ENCODE data around the gene BICRA. TPM values are rescaled to one million over a fixed set of nuclear protein-coding genes. Genes with fewer than 3 reads are reported as not detected.
"Not testable (repeated sequence)": the region's sequence is repeated elsewhere in the genome, so short reads cannot be mapped to it uniquely, and the experiment has no call there.

BICRA gene
- total RNA-seq, 3 donors from 2014 or later: 11.8 to 16.3 (median 11.9) TPM

DNA sequence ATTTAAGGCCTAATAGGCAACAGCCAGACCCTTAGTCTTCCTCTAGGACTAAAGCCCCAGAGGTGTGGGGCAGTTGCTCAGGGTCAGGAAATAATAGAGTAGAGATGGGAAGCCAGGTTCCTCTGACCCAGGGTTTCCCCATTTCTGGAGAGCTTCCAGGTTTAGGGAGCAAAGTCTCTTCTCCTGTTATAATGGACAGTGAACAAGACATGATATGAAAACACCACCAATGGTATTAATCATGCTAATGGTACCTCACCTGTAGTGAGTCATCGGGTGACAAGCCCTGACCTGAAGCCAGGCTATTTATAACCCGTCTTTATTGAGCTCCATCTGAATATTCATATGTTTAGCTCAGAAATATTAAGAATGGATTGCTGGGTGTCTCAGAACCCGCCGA, 24.6 kb downstream of the BICRA start:
- Mint-ChIP-seq H3K4me1 (ENCODE audit: low read depth) (peaks cover 18% of the 10 kb centered on the region), H3K27me3 (ENCODE audit: low read depth) (no peaks in the 10 kb centered on the region), H3K36me3 (ENCODE audit: insufficient read depth) (peaks cover 14% of the 10 kb centered on the region), H3K4me3 (no peak overlapping the region), H3K9me3 (no peaks in the 10 kb centered on the region)
- DNase-seq (no peak), ATAC-seq (no peak)

DNA sequence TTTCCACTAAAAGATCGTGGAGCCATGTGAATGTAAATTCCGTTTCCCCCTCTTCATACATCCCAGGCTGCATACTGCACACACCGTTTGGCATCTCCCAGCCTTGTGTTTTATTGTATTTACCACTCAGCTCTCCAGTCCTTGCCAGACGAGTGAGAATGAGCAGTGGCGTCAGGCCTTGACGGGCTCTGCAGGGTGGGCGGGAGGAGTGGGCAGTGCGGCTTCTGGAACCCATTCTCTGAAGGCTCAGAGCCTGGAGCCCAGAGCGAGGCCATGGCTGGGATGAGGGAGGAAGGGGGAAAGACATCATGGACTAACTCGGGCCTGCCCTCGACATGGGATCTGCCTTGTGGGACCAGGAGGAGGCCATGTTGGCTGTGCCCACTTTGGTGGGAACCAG, 25.1 kb downstream of the BICRA start:
- no peak for DNase-seq
- peaks cover 14% of the 10 kb centered on the region for H3K36me3 Mint-ChIP-seq (ENCODE audit: insufficient read depth)
- ATAC-seq: no peak
- no peak overlapping the region for H3K4me3 Mint-ChIP-seq
- H3K9me3 Mint-ChIP-seq: no peaks in the 10 kb centered on the region
- no peaks in the 10 kb centered on the region for H3K27me3 Mint-ChIP-seq (ENCODE audit: low read depth)
- H3K4me1 Mint-ChIP-seq (ENCODE audit: low read depth): peaks cover 17% of the 10 kb centered on the region

DNA sequence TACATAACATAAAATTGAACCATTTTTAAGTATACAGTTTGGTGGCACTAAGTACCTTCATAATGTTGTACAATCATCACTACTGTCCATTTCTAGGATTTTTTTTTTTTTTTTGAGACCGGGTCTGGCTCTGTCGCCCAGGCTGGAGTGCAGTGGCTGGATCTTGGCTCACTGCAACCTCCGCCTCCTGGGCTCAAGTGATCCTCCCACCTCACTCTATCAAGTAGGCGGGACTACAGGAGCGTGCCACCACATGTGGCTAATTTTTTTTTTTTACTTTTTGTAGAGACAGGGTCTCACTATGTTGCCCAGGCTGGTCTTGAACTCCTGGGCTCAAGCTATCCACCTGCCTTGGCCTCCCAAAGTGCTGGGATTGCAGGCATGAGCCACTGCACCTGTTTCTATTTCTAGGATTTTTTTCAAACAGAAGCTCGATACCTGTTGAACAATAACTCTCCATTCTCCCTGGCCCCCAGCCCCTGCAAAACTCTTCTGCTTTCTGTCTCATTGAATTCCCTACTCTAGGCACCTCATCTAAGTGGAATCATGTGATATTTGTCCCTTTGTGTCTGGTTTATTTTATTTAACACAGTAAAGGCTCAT, 26.3 kb downstream of the BICRA start:
- not testable (repeated sequence) for H3K9me3 Mint-ChIP-seq; H3K4me3 Mint-ChIP-seq; H3K27me3 Mint-ChIP-seq (ENCODE audit: low read depth); DNase-seq; ATAC-seq; H3K36me3 Mint-ChIP-seq (ENCODE audit: insufficient read depth)
- peaks cover 20% of the 10 kb centered on the region for H3K4me1 Mint-ChIP-seq (ENCODE audit: low read depth)

DNA sequence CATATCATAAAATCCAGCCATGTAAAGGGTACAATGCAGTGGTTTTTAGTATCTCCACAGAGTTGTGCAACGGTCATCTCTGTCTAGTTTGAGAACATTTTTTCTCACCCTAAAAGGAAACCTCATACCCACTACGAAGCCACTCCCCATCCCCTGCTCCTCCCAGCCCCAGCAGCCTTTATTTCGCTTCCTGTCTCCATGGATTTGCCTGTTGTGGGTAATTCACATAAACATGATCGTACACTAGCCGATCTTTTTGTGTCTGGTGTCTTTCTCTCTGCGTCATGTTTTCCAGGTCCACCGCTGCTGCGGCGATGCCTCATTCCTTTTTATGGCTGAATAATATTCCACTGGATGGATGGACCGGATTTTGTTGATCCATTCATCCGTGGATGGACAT, 28.6 kb downstream of the BICRA start:
- no peaks in the 10 kb centered on the region for H3K27me3 Mint-ChIP-seq (ENCODE audit: low read depth)
- peaks cover 19% of the 10 kb centered on the region for H3K4me1 Mint-ChIP-seq (ENCODE audit: low read depth)
- H3K36me3 Mint-ChIP-seq (ENCODE audit: insufficient read depth): peaks cover 6% of the 10 kb centered on the region
- no peaks in the 10 kb centered on the region for H3K9me3 Mint-ChIP-seq
- no peak for DNase-seq
- ATAC-seq: no peak
- no peak overlapping the region for H3K4me3 Mint-ChIP-seq

DNA sequence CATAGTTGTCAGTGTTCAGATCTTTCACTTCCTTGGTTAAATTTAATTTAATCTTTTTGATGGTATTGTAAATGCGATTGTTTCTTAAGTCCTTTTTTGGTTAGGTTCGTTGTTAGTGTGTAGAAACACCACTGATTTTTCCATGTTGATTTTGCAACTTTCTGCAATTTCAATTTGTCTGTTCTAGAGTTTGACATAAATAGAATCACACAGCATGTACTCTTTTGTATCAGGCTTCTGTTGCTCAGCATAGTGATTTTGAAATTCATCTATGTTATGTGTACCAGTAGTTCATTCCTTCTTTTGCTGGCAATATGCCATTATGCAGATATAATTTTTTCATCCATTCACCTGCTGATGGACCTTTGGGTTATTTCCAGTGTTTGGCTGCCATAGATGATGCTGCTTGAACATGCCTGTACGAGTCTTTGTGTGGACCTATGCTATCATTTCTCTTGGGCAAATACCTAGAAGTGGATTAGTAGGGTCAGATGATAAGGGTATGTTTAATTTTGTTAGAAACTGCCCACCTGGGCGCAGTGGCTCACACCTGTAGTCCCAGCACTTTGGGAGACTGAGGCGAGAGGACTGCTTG, 33.1 kb downstream of the BICRA start:
- DNase-seq: no peak
- H3K4me3 Mint-ChIP-seq: no peak overlapping the region
- ATAC-seq: no peak
- no peaks in the 10 kb centered on the region for H3K27me3 Mint-ChIP-seq (ENCODE audit: low read depth)
- no peaks in the 10 kb centered on the region for H3K9me3 Mint-ChIP-seq
- H3K4me1 Mint-ChIP-seq (ENCODE audit: low read depth): peaks cover 13% of the 10 kb centered on the region
- H3K36me3 Mint-ChIP-seq (ENCODE audit: insufficient read depth): peaks cover 15% of the 10 kb centered on the region

DNA sequence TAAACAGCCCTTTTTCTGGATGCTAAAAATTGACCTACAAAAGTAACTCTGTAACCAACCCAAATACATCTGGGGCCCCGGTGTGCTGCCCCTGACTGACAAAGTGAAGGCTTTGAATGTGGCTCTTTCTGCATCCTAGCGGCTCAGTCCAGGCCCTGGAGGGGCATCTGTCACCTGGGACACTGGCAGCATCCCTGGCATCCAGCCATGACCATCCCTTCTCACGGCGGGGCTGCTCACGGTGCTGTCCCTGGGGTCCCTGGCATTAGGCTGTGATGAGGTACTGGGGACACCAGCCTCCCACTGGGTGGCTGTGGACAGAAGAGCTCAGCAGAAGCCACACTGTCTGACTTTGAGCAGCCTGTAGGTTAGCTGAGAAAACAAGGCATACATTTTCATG, 34.3 kb downstream of the BICRA start:
- Mint-ChIP-seq H3K9me3 (no peaks in the 10 kb centered on the region), H3K4me1 (ENCODE audit: low read depth) (peaks cover 20% of the 10 kb centered on the region), H3K4me3 (no peak overlapping the region), H3K36me3 (ENCODE audit: insufficient read depth) (peaks cover 17% of the 10 kb centered on the region), H3K27me3 (ENCODE audit: low read depth) (no peaks in the 10 kb centered on the region)
- no peak for ATAC-seq
- no peak for DNase-seq

DNA sequence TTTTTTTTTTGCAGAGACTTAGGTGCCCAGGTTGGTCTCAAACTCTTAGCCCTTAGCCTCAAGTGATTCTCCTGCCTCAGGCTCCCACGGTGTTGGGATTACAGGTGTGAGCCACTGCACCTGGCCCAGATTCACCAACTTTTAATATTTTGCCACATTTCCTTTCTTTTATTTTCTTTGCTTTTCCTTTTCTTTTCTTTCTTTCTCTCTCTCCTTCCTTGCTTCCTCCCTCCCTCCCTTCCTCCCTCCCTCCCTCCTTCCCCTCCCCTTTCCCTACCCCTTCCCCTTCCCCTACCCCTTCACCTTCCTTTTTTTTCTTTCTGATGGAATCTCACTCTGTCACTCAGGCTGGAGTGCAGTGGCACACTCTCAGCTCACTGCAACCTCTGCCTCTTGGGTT, 35.3 kb downstream of the BICRA start:
- Mint-ChIP-seq H3K27me3 (ENCODE audit: low read depth) (no peaks in the 10 kb centered on the region), H3K4me1 (ENCODE audit: low read depth) (peaks cover 22% of the 10 kb centered on the region), H3K4me3 (no peak overlapping the region), H3K9me3 (no peaks in the 10 kb centered on the region), H3K36me3 (ENCODE audit: insufficient read depth) (peaks cover 18% of the 10 kb centered on the region)
- ATAC-seq: no peak
- no peak for DNase-seq

DNA sequence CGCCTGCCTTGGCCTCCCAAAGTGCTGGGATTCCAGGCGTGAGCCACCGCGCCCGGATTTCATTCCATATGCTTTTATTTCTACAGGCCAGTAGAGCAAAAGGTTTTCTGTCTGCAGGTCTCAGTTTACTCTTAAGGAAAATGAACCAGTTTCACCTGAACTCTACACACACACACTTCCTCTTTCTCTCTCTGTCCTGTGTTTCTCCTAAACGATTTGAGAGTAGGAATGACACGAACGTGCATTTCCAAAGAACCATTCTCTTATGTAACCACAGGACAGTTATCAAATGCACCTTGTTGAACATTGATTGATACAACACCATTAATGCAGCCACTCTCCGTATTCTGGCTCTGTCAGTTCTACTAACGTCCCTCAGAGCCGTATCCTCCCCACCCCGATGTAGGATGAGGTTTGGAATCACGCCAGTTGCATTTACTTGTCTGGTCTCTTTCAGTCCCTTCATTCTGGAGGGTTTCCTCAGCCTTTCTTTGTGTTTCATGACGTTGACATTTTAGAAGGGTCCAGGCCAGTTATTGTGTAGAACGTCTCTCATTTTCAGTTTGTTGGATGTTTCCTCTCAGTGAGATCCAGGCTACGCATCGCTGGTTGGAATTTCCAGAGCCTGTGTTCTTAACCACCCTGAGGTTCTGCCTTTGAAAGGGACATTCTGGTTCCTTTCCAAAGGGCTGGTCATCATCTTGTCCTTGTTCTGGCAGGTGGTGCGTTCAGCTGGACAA, 36.0 kb downstream of the BICRA start:
- no peak overlapping the region for H3K4me3 Mint-ChIP-seq
- DNase-seq (no peak), ATAC-seq (no peak)
- no peaks in the 10 kb centered on the region for H3K27me3 Mint-ChIP-seq (ENCODE audit: low read depth)
- no peaks in the 10 kb centered on the region for H3K9me3 Mint-ChIP-seq
- H3K4me1 Mint-ChIP-seq (ENCODE audit: low read depth): peaks cover 25% of the 10 kb centered on the region
- H3K36me3 Mint-ChIP-seq (ENCODE audit: insufficient read depth): peaks cover 22% of the 10 kb centered on the region

DNA sequence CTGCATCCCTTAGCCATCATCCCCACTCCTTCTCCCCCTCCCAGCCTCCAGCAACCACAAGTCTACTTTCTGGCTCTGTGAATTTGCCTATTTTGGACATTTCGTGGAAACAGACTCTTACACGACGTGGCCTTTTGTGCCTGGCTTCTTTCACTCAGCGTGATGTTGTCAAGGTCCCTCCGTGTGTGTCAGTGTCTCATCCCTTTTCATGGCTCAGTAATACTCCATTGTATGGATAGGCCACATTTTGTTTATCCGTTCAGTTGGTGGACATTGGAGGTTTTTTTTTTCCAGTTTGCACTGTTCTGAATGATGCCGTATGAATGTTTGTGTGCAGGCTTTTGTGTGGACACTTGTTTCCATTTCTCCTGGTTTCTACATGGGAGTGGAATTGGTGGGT, 38.0 kb downstream of the BICRA start:
- H3K4me1 Mint-ChIP-seq (ENCODE audit: low read depth): peaks cover 26% of the 10 kb centered on the region
- H3K9me3 Mint-ChIP-seq: no peaks in the 10 kb centered on the region
- ATAC-seq (no peak), DNase-seq (no peak)
- H3K4me3 Mint-ChIP-seq: no peak overlapping the region
- no peaks in the 10 kb centered on the region for H3K27me3 Mint-ChIP-seq (ENCODE audit: low read depth)
- H3K36me3 Mint-ChIP-seq (ENCODE audit: insufficient read depth): peaks cover 29% of the 10 kb centered on the region

DNA sequence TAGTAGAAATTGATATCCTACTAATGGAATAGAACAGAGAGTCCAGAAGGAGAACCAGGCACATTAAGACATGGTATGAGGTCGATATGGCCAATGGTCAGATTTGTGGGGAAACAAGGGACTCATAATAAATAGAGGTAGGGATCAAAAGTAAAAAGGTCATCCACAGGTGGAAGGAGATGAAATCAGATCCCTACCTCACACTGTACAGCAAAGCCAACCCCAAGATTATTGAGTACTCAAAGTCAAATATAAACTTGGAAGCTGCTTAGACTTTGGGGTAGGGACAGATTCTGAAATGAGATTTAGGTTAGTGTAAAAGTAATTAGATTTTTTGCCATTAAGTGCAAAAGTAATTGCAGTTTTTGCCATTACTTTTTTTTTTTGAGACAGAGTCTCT, 40.7 kb downstream of the BICRA start:
- no peaks in the 10 kb centered on the region for H3K9me3 Mint-ChIP-seq
- DNase-seq (no peak), ATAC-seq (no peak)
- no peaks in the 10 kb centered on the region for H3K27me3 Mint-ChIP-seq (ENCODE audit: low read depth)
- H3K4me1 Mint-ChIP-seq (ENCODE audit: low read depth): peaks cover 24% of the 10 kb centered on the region
- H3K36me3 Mint-ChIP-seq (ENCODE audit: insufficient read depth): peaks cover 40% of the 10 kb centered on the region
- no peak overlapping the region for H3K4me3 Mint-ChIP-seq

DNA sequence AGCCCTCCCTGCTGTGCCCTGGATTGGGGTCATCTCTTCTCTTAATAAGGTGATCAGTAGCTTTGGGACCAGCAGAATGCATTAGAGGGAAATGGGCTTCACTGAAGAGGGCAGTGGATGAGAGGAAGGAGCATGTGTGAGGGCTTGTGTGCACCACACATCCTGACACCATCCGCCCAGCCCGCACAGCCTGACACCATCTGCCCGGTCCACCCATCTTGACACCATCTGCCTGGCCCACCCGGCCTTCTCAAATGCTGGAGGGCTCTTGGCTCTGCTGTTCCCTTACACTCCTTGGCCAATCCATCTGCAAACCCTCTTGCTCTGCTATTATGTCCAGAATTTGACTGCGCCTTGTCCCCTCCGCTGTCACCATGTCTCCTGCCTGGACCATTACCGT, 41.8 kb downstream of the BICRA start:
- DNase-seq (no peak), ATAC-seq (no peak)
- Mint-ChIP-seq H3K9me3 (no peaks in the 10 kb centered on the region), H3K36me3 (ENCODE audit: insufficient read depth) (peaks cover 40% of the 10 kb centered on the region), H3K27me3 (ENCODE audit: low read depth) (no peaks in the 10 kb centered on the region), H3K4me1 (ENCODE audit: low read depth) (peaks cover 22% of the 10 kb centered on the region), H3K4me3 (no peak overlapping the region)

DNA sequence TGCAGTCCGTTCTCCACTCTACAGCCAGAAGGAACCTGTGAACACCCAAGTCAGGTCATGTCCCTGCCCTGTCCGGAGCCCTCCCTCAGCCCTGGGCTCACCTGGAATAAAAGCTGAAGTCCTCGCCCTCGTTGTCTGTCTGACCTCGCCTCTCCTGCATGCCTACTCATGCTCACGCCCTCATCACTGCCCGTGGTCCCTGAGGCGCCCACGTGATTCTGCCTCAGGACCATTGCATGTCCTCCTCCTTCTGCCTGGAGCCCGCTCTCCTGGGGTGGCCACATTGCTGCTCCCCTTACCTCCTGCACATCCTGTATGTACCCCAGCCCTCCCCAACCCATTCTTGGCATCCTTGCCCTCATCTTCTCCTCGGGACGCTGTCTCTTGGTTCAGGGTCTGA, 42.2 kb downstream of the BICRA start:
- peaks cover 37% of the 10 kb centered on the region for H3K36me3 Mint-ChIP-seq (ENCODE audit: insufficient read depth)
- H3K4me1 Mint-ChIP-seq (ENCODE audit: low read depth): peaks cover 24% of the 10 kb centered on the region
- no peak overlapping the region for H3K4me3 Mint-ChIP-seq
- no peaks in the 10 kb centered on the region for H3K27me3 Mint-ChIP-seq (ENCODE audit: low read depth)
- DNase-seq (no peak), ATAC-seq (no peak)
- no peaks in the 10 kb centered on the region for H3K9me3 Mint-ChIP-seq

DNA sequence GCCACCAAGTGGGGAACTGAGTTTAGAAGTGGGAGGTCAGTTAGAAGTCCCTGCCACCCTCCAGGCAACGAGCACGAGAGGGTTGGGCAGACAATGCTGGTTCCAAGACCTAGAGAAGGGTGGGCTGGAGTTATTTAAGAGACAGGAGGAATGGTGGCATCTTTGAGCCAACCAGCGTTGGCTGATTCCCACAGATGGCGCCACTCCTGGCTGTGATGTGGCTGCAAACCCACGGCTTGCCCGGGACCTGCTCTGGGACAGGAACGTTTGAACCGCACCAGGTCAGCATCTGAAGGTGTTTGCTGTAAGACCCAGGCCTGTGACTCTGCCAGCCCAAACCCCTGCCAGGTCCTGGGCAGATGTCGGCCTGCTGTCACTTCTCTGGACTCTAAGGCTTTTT, 42.8 kb downstream of the BICRA start:
- no peak for DNase-seq
- no peak for ATAC-seq
- H3K27me3 Mint-ChIP-seq (ENCODE audit: low read depth): no peaks in the 10 kb centered on the region
- H3K4me1 Mint-ChIP-seq (ENCODE audit: low read depth): peaks cover 24% of the 10 kb centered on the region
- H3K9me3 Mint-ChIP-seq: no peaks in the 10 kb centered on the region
- H3K4me3 Mint-ChIP-seq: no peak overlapping the region
- H3K36me3 Mint-ChIP-seq (ENCODE audit: insufficient read depth): peaks cover 32% of the 10 kb centered on the region

DNA sequence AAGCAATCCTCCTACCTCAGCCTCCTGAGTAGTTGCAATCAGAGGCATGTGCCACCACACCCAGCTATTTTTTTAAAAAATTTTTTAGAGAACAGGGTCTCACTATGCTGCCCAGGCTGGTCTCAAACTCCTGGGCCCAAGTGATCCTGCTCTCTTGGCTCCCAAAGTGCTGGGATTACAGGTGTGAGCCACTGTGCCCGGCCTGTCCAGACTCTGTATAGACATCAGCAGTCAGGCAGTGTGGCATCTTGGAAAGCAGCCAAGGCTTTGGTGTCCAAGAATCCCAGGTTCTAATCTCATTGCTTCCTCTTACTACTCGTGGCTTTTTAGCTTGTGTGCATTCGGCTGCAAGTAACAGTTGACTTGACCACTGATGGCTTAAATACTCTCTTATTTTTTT, 43.4 kb downstream of the BICRA start:
- H3K4me1 Mint-ChIP-seq (ENCODE audit: low read depth): peaks cover 24% of the 10 kb centered on the region
- no peak overlapping the region for H3K4me3 Mint-ChIP-seq
- peaks cover 27% of the 10 kb centered on the region for H3K36me3 Mint-ChIP-seq (ENCODE audit: insufficient read depth)
- DNase-seq (no peak), ATAC-seq (no peak)
- H3K27me3 Mint-ChIP-seq (ENCODE audit: low read depth): no peaks in the 10 kb centered on the region
- no peaks in the 10 kb centered on the region for H3K9me3 Mint-ChIP-seq

DNA sequence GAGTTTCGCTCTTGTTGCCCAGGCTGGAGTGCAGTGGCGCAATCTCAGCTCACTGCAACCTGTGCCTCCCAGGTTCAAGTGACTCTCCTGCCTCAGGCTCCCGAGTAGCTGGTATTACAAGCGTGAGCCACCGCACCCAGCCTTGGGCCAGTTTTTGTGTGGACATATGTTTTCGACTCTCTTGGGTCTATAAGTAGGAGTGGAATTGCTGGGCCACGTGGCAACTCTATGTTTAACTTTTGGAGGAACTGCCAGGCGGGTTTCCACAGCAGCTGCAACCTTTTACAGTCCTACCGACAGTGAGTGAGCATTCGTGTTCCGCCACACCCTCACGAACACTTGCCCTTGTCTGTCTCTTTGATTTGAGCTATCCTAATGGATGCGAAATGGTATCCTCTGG, 44.9 kb downstream of the BICRA start:
- Mint-ChIP-seq H3K4me1 (ENCODE audit: low read depth) (peaks cover 15% of the 10 kb centered on the region), H3K36me3 (ENCODE audit: insufficient read depth) (peaks cover 24% of the 10 kb centered on the region)
- no peak for DNase-seq

More for the DNA sequence above, 44.9 kb downstream of the BICRA start:
- Mint-ChIP-seq H3K4me3 (no peak overlapping the region), H3K9me3 (no peaks in the 10 kb centered on the region), H3K27me3 (ENCODE audit: low read depth) (no peaks in the 10 kb centered on the region)
- ATAC-seq: no peak

All from activated T-cell treated with anti-CD3 and anti-CD28 coated beads, Interleukin-2, amount 50 U/mL, for 4 hours (primary cell).